Progenitor cell of endocrine pancreas (in vitro differentiated cells): ENCODE data around the gene ASPRV1. TPM values are rescaled to one million over a fixed set of nuclear protein-coding genes. Genes with fewer than 3 reads are reported as not detected.

ENCODE experiments used
- DNase-seq: peaks from one replicate; pipeline ENCODE4 v3.0.0; 2021; ENCODE audit warnings: low spot score; ENCODE audit not compliant: unreplicated experiment
- H3K27ac Mint-ChIP-seq: 2 replicates; pipeline ENCODE4 v1.8.0; 2021; ENCODE audit warnings: mild to moderate bottlenecking, moderate library complexity, mixed read lengths
- H3K27me3 Mint-ChIP-seq: 2 replicates; pipeline ENCODE4 v1.8.0; 2021; ENCODE audit warnings: mixed read lengths
- H3K36me3 Mint-ChIP-seq: 2 replicates; pipeline ENCODE4 v1.8.0; 2022; ENCODE audit warnings: mixed read lengths; ENCODE audit not compliant: insufficient read depth
- H3K4me1 Mint-ChIP-seq: 2 replicates; pipeline ENCODE4 v1.8.0; 2021; ENCODE audit warnings: low read depth, mixed read lengths
- H3K4me3 Mint-ChIP-seq: 2 replicates; pipeline ENCODE4 v1.8.0; 2021; ENCODE audit warnings: low read depth, mild to moderate bottlenecking, moderate library complexity, mixed read lengths
- H3K9me3 Mint-ChIP-seq: 2 replicates; pipeline ENCODE4 v1.8.0; 2021; ENCODE audit warnings: low read depth, mixed read lengths
- CTCF ChIP-seq: fragments of 200-600 bp; sonication (generic); IDR thresholded peaks from one replicate; pipeline ENCODE4 v1.5.0; 2021; ENCODE audit warnings: antibody characterized with exemption, mild to moderate bottlenecking; ENCODE audit not compliant: unreplicated experiment
- total RNA-seq: library from RNA; stranded (reverse); gene quantifications from 2 replicates; pipeline ENCODE4 v1.2.1, GENCODE V29; 2021

Gene ASPRV1
- total RNA-seq, 1 donor from 2014 or later, result 1.1 TPM

GRCh38 chr2:69958480-69958879, 3.0 kb downstream of the ASPRV1 start:
- H3K36me3 Mint-ChIP-seq, result no peaks in the 10 kb centered on the region
- DNase-seq, result no peak
- H3K4me3 Mint-ChIP-seq, result no peak overlapping the region
- no peak overlapping the region for H3K27ac Mint-ChIP-seq
- H3K27me3 Mint-ChIP-seq, result peaks cover 15% of the 10 kb centered on the region
- no peak for TF ChIP-seq CTCF
- H3K9me3 Mint-ChIP-seq, result no peaks in the 10 kb centered on the region
- H3K4me1 Mint-ChIP-seq, result no peaks in the 10 kb centered on the region

GRCh38 chr2:69957965-69958364, 3.5 kb downstream of the ASPRV1 start:
- H3K27me3 Mint-ChIP-seq, result peaks cover 15% of the 10 kb centered on the region

GRCh38 chr2:69956475-69956979, 4.9 kb downstream of the ASPRV1 start:
- TF ChIP-seq CTCF, result no peak
- no peak for DNase-seq
- H3K4me3 Mint-ChIP-seq, result no peak overlapping the region
- no peak overlapping the region for H3K27ac Mint-ChIP-seq
- H3K9me3 Mint-ChIP-seq, result no peaks in the 10 kb centered on the region
- H3K4me1 Mint-ChIP-seq, result no peaks in the 10 kb centered on the region
- H3K36me3 Mint-ChIP-seq, result no peaks in the 10 kb centered on the region
- peaks cover 15% of the 10 kb centered on the region for H3K27me3 Mint-ChIP-seq

More at GRCh38 chr2:69957965-69958364, 3.5 kb downstream of the ASPRV1 start:
- H3K27ac Mint-ChIP-seq, result no peak overlapping the region
- no peak for DNase-seq
- no peak overlapping the region for H3K4me3 Mint-ChIP-seq
- no peaks in the 10 kb centered on the region for H3K4me1 Mint-ChIP-seq
- no peak for TF ChIP-seq CTCF
- H3K9me3 Mint-ChIP-seq, result no peaks in the 10 kb centered on the region
- no peaks in the 10 kb centered on the region for H3K36me3 Mint-ChIP-seq

GRCh38 chr2:69955029-69955428, 6.4 kb downstream of the ASPRV1 start:
- H3K4me1 Mint-ChIP-seq, result no peaks in the 10 kb centered on the region
- H3K9me3 Mint-ChIP-seq, result no peaks in the 10 kb centered on the region
- peaks cover 15% of the 10 kb centered on the region for H3K27me3 Mint-ChIP-seq
- TF ChIP-seq CTCF, result no peak
- H3K4me3 Mint-ChIP-seq, result no peak overlapping the region
- H3K27ac Mint-ChIP-seq, result no peak overlapping the region
- H3K36me3 Mint-ChIP-seq, result no peaks in the 10 kb centered on the region
- no peak for DNase-seq

GRCh38 chr2:69954084-69954483, 7.3 kb downstream of the ASPRV1 start:
- no peak for DNase-seq
- TF ChIP-seq CTCF, result no peak
- Mint-ChIP-seq H3K27me3 (peaks cover 16% of the 10 kb centered on the region), H3K4me1 (no peaks in the 10 kb centered on the region), H3K36me3 (no peaks in the 10 kb centered on the region), H3K9me3 (no peaks in the 10 kb centered on the region), H3K27ac (no peak overlapping the region), H3K4me3 (no peak overlapping the region)
